H1 (cell line): ENCODE results near the gene CSRNP3. TPM values are rescaled to one million over a fixed set of nuclear protein-coding genes. Genes with fewer than 3 reads are reported as not detected.

Experiments
- CTCF ChIA-PET: fragments of 300-600 bp; sonication (Branson Sonifier 250); formaldehyde crosslinking; loops from one replicate; lab custom pipeline; 2021; ENCODE audit not compliant: partially characterized antibody; lab: Charles Lee
- POLR2A ChIA-PET: fragments of 300-600 bp; sonication (Branson Sonifier 250); formaldehyde crosslinking; loops from one replicate; lab custom pipeline; 2021; ENCODE audit warnings: inconsistent platforms; ENCODE audit not compliant: partially characterized antibody; lab: Charles Lee
- DNase-seq, 2 experiments: peaks; one replicate each; pipeline versions ENCODE4 v3.0.0 to v3.0.0-alpha.2; 2010 to 2022; ENCODE audit warnings: low spot score in 2 of 2, low read depth in 1 of 2, mixed read lengths in 1 of 2
- FAIRE-seq: peaks from 2 replicates; lab custom pipeline; 2011; peaks lifted over from hg19 to GRCh38; lab: Jason Lieb, UNC
- H2AFZ ChIP-seq: 2 replicates; pipeline ENCODE4 v1.8.1; 2012; ENCODE audit warnings: low read length, inconsistent platforms
- H2AK5ac ChIP-seq: 2 replicates; pipeline ENCODE4 v1.6.1; 2013; ENCODE audit warnings: low read depth, low read length
- H2BK120ac ChIP-seq: replicated peaks from 2 replicates; pipeline ENCODE3; 2013; ENCODE audit warnings: low read depth, low read length, inconsistent platforms
- H2BK12ac ChIP-seq: 2 replicates; pipeline ENCODE4 v1.6.1; 2013; ENCODE audit warnings: low read depth, low read length
- H2BK15ac ChIP-seq: 2 replicates; pipeline ENCODE4 v1.6.1; 2013; ENCODE audit warnings: low read length
- H2BK20ac ChIP-seq: 2 replicates; pipeline ENCODE4 v1.6.1; 2013; ENCODE audit warnings: low read length
- H2BK5ac ChIP-seq: 2 replicates; pipeline ENCODE4 v1.6.1; 2013; ENCODE audit warnings: low read depth, low read length
- H3K14ac ChIP-seq: 2 replicates; pipeline ENCODE4 v1.6.1; 2013; ENCODE audit warnings: inconsistent platforms; ENCODE audit not compliant: insufficient read length
- H3K18ac ChIP-seq: 2 replicates; pipeline ENCODE4 v1.6.1; 2013; ENCODE audit warnings: low read length; ENCODE audit errors: extremely low read depth
- H3K23ac ChIP-seq: 2 replicates; pipeline ENCODE4 v1.6.1; 2013; ENCODE audit warnings: inconsistent platforms; ENCODE audit not compliant: insufficient read length
- H3K23me2 ChIP-seq: 2 replicates; pipeline ENCODE4 v1.6.1; 2013; ENCODE audit warnings: low read depth, low read length
- H3K27ac ChIP-seq: 2 replicates; pipeline ENCODE4 v1.6.1; 2011; ENCODE audit warnings: low read depth, low read length, inconsistent platforms
- H3K27me3 ChIP-seq, 4 experiments: replicated peaks in 1 of 4; 1 replicate in 1 of 4; 2 replicates in 3 of 4; pipeline versions ENCODE4 v1.6.1 to v1.8.1; 2011 to 2013; ENCODE audit warnings: low read length in 3 of 4, mild to moderate bottlenecking in 3 of 4, inconsistent platforms in 2 of 4, mixed read lengths in 2 of 4, moderate library complexity in 1 of 4; ENCODE audit not compliant: control insufficient read depth in 3 of 4, insufficient read depth in 3 of 4; ENCODE audit errors: extremely low read depth in 1 of 4
- H3K36me3 ChIP-seq, 4 experiments: 2 replicates each; pipeline versions ENCODE4 v1.6.1 to v1.8.1; 2011 to 2013; ENCODE audit warnings: mild to moderate bottlenecking in 4 of 4, low read length in 3 of 4, moderate library complexity in 2 of 4, control low read depth in 1 of 4, inconsistent platforms in 1 of 4; ENCODE audit not compliant: insufficient read depth in 4 of 4, control insufficient read depth in 2 of 4
- H3K4ac ChIP-seq: replicated peaks from 2 replicates; pipeline ENCODE3; 2013; ENCODE audit warnings: low read length, low read depth, mixed read lengths, inconsistent platforms; ENCODE audit not compliant: insufficient read length
- H3K4me1 ChIP-seq, 4 experiments: replicated peaks in 1 of 4; 1 replicate in 1 of 4; 2 replicates in 3 of 4; pipeline versions ENCODE4 v1.6.1 to v1.8.1; 2011 to 2013; ENCODE audit warnings: low read length in 3 of 4, inconsistent platforms in 2 of 4, mixed read lengths in 1 of 4; ENCODE audit not compliant: insufficient read depth in 4 of 4, control insufficient read depth in 3 of 4
- H3K4me2 ChIP-seq, 2 experiments: 2 replicates each; pipeline versions ENCODE4 v1.6.1 to v1.8.1; 2011 to 2013; ENCODE audit warnings: low read depth in 2 of 2, low read length in 2 of 2, control low read depth in 1 of 2, inconsistent platforms in 1 of 2, mild to moderate bottlenecking in 1 of 2; ENCODE audit not compliant: insufficient read depth in 1 of 2
- H3K4me3 ChIP-seq, 4 experiments: fragments of 200-600, 300-600 bp in 1 of 4; sonication (generic), shearing (Covaris generic), sonication (Bioruptor Twin) in 1 of 4; 2 replicates each; pipeline versions ENCODE4 v1.5.1 to v1.8.1; 2011 to 2016; ENCODE audit warnings: low read length in 4 of 4, low read depth in 3 of 4, control low read depth in 2 of 4, inconsistent platforms in 2 of 4, mild to moderate bottlenecking in 2 of 4, mixed read lengths in 1 of 4, moderate library complexity in 1 of 4; ENCODE audit not compliant: insufficient read depth in 2 of 4; ENCODE audit errors: extremely low read depth in 1 of 4
- H3K56ac ChIP-seq: replicated peaks from 2 replicates; pipeline ENCODE3; 2013; ENCODE audit warnings: low read depth, mild to moderate bottlenecking, mixed read lengths, low read length, inconsistent platforms; ENCODE audit not compliant: insufficient read length
- H3K79me1 ChIP-seq: 2 replicates; pipeline ENCODE4 v1.6.1; 2013; ENCODE audit warnings: low read depth, low read length, control low read depth
- H3K79me2 ChIP-seq, 2 experiments: 2 replicates each; pipeline versions ENCODE4 v1.6.1 to v1.8.1; 2012 to 2013; ENCODE audit warnings: low read length in 2 of 2, mild to moderate bottlenecking in 2 of 2, inconsistent platforms in 1 of 2; ENCODE audit not compliant: insufficient read depth in 2 of 2, control insufficient read depth in 1 of 2
- H3K9ac ChIP-seq, 4 experiments: replicated peaks in 1 of 4; 1 replicate in 1 of 4; 2 replicates in 3 of 4; pipeline versions ENCODE4 v1.6.1 to v1.8.1; 2011 to 2013; ENCODE audit warnings: low read depth in 3 of 4, low read length in 3 of 4, control low read depth in 2 of 4, mild to moderate bottlenecking in 2 of 4, moderate library complexity in 2 of 4, inconsistent platforms in 1 of 4; ENCODE audit errors: extremely low read depth in 1 of 4
- H3K9me3 ChIP-seq, 2 experiments: 2 replicates each; pipeline versions ENCODE4 v1.6.1 to v1.8.1; 2012 to 2013; ENCODE audit warnings: mild to moderate bottlenecking in 2 of 2, moderate library complexity in 2 of 2, control low read depth in 1 of 2, inconsistent platforms in 1 of 2, low read depth in 1 of 2, low read length in 1 of 2, mixed read lengths in 1 of 2; ENCODE audit not compliant: insufficient read depth in 2 of 2
- H4K20me1 ChIP-seq, 2 experiments: replicated peaks in 1 of 2; 2 replicates each; pipeline versions ENCODE3 to v1.8.1; 2011 to 2013; ENCODE audit warnings: inconsistent platforms in 2 of 2, low read length in 2 of 2, mild to moderate bottlenecking in 1 of 2; ENCODE audit not compliant: insufficient read depth in 2 of 2, control insufficient read depth in 1 of 2
- H4K5ac ChIP-seq: 2 replicates; pipeline ENCODE4 v1.6.1; 2013; ENCODE audit warnings: low read length, low read depth, mixed read lengths, inconsistent platforms; ENCODE audit not compliant: insufficient read length
- H4K8ac ChIP-seq: 2 replicates; pipeline ENCODE4 v1.8.0; 2013; ENCODE audit warnings: mild to moderate bottlenecking, moderate library complexity, low read length, inconsistent platforms; ENCODE audit not compliant: insufficient read depth; ENCODE audit errors: extremely low read depth
- H4K91ac ChIP-seq: replicated peaks from 2 replicates; pipeline ENCODE3; 2013; ENCODE audit warnings: low read length, mixed read lengths, inconsistent platforms; ENCODE audit not compliant: insufficient read length
- CTCF ChIP-seq, 3 experiments: IDR thresholded peaks; 1 replicate in 2 of 3; 2 replicates in 1 of 3; pipeline versions ENCODE4 v1.5.1 to v1.6.1; 2011; ENCODE audit warnings: low read length in 3 of 3, mild to moderate bottlenecking in 3 of 3, inconsistent platforms in 2 of 3, low read depth in 1 of 3, moderate library complexity in 1 of 3; ENCODE audit not compliant: insufficient read depth in 1 of 3; ENCODE audit errors: control extremely low read depth in 1 of 3
- EP300 ChIP-seq, 2 experiments: IDR thresholded peaks; 1 replicate in 1 of 2; 2 replicates in 1 of 2; pipeline ENCODE4 v1.6.1; 2011 to 2012; ENCODE audit warnings: low read depth in 2 of 2, low read length in 2 of 2, mild to moderate bottlenecking in 2 of 2, borderline replicate concordance in 1 of 2, inconsistent platforms in 1 of 2, moderate library complexity in 1 of 2
- KDM1A ChIP-seq: fragments of 200-600, 300-600 bp; sonication (generic); IDR thresholded peaks from 2 replicates; pipeline ENCODE4 v1.7.1; 2016; ENCODE audit warnings: mild to moderate bottlenecking, low read length, borderline replicate concordance
- KDM5A ChIP-seq: fragments of 200-600 bp; IDR thresholded peaks from 2 replicates; pipeline ENCODE4 v1.7.1; 2012; ENCODE audit warnings: mild to moderate bottlenecking, low read length, inconsistent platforms, mixed read lengths
- RBBP5 ChIP-seq: IDR thresholded peaks from 2 replicates; pipeline ENCODE4 v1.7.1; 2012; ENCODE audit warnings: low read depth, mild to moderate bottlenecking, inconsistent platforms, low read length, moderate library complexity, borderline replicate concordance
- RFX5 ChIP-seq: IDR thresholded peaks from 2 replicates; pipeline ENCODE4 v1.6.1; 2011; ENCODE audit warnings: low read depth, low read length, improper control_type of control experiment, borderline replicate concordance
- RXRA ChIP-seq: IDR thresholded peaks from 2 replicates; pipeline ENCODE4 v1.6.1; 2011; ENCODE audit warnings: low read depth, mild to moderate bottlenecking, low read length, moderate library complexity; ENCODE audit not compliant: insufficient read depth
- SIRT6 ChIP-seq: IDR thresholded peaks from one replicate; pipeline ENCODE4 v1.7.1; 2012; ENCODE audit warnings: low read length, inconsistent platforms
- SUZ12 ChIP-seq: fragments of 200-600 bp; sonication (generic); IDR thresholded peaks from 2 replicates; pipeline ENCODE4 v1.6.1; 2012; ENCODE audit warnings: mild to moderate bottlenecking, inconsistent platforms, low read length, moderate library complexity, mixed read lengths
- TCF12 ChIP-seq: IDR thresholded peaks from 2 replicates; pipeline ENCODE4 v1.6.1; 2011; ENCODE audit warnings: low read depth, mild to moderate bottlenecking, low read length
- TEAD4 ChIP-seq: IDR thresholded peaks from 2 replicates; pipeline ENCODE4 v1.6.1; 2012; ENCODE audit warnings: low read depth, low read length, inconsistent platforms, mixed read lengths
- polyA plus RNA-seq, 7 experiments: library from polyadenylated mRNA; depleted of rRNA in 3 of 7; stranded (reverse) in 5 of 7; unstranded in 2 of 7; fragments of >200 nt in 5 of 7; fragments of 200-250 nt in 2 of 7; gene quantifications; 1 replicate in 5 of 7; 2 replicates in 1 of 7; 4 replicates in 1 of 7; pipeline versions ENCODE4 v1.2.1 to v1.2.3, GENCODE V29; 2011 to 2013; ENCODE audit warnings: missing spikeins in 2 of 7, mixed read lengths in 2 of 7
- total RNA-seq: library from RNA; stranded (reverse); fragmentation: NEBNext Ultra II Directional; extraction: Animal tissue kit (Norgen Biotek cat#: 25700); gene quantifications from 2 replicates; pipeline ENCODE4 v1.2.1, GENCODE V29; 2021

CSRNP3 gene
- total and polyA plus RNA-seq, 2 of the 8 experiments (the other 6 are each of a cell fraction or from before 2014, with no cell fraction given), result 1.3 to 6.5 TPM

GRCh38 chr2:165662720-165663119, 193.2 kb downstream of the CSRNP3 start:
- Histone ChIP-seq H3K9ac (no peak overlapping the region), H4K91ac (no peak overlapping the region), H3K27ac (no peak overlapping the region), H2AFZ (no peak overlapping the region), H3K4me1 (no peaks in the 10 kb centered on the region), H3K23ac (no peak overlapping the region), H3K36me3 (peaks cover 0 to 6% (median 0%) of the 10 kb centered on the region in 4 experiments; a peak in 1 of 8 replicates), H3K14ac (no peak overlapping the region), H2BK120ac (no peak overlapping the region)
- no peak for TF ChIP-seq RFX5
- no peak for TF ChIP-seq SUZ12
- no peak for TF ChIP-seq KDM1A
- TF ChIP-seq KDM5A, result no peak
- TF ChIP-seq SIRT6, result no peak
- TF ChIP-seq EP300 (IDR thresholded peaks at IDR 0.05; ENCODE audit: borderline replicate concordance in 1 of 2, low read depth in 2 of 2, low read length in 2 of 2), result no peak
- no peak for TF ChIP-seq CTCF (IDR thresholded peaks at IDR 0.05; ENCODE audit: control extremely low read depth in 1 of 3, insufficient read depth in 1 of 3, low read depth in 1 of 3, low read length in 3 of 3)
- no peak for TF ChIP-seq RBBP5
- TF ChIP-seq RXRA, result no peak
- TF ChIP-seq TEAD4, result no peak
- TF ChIP-seq TCF12, result no peak
- TF ChIP-seq, all 59 proteins: peak for 0
- H4K20me1 ChIP-seq, result no peaks in the 10 kb centered on the region
- H3K18ac ChIP-seq, result no peak overlapping the region
- no peaks in the 10 kb centered on the region for H3K27me3 ChIP-seq
- no peak overlapping the region for H4K8ac ChIP-seq
- H3K9me3 ChIP-seq, result no peaks in the 10 kb centered on the region
- FAIRE-seq (no peak), DNase-seq (no peak)
- H3K79me1 ChIP-seq, result no peaks in the 10 kb centered on the region
- H3K23me2 ChIP-seq, result peaks cover 2% of the 10 kb centered on the region; the same call in 1 of the 2 replicates
- no peak overlapping the region for H2BK15ac ChIP-seq
- H3K79me2 ChIP-seq, result no peaks in the 10 kb centered on the region
- H2BK12ac ChIP-seq, result no peak overlapping the region
- CTCF ChIA-PET, result interaction anchor here (0.9 kb wide), 1 partner anchor 25 kb away, joined by 3 read pairs; no protein-coding TSS in a partner anchor
- POLR2A ChIA-PET, result no interaction called here
- no peak overlapping the region for H2BK20ac ChIP-seq
- no peak overlapping the region for H4K5ac ChIP-seq
- no peak overlapping the region for H2BK5ac ChIP-seq
- no peak overlapping the region for H3K4ac ChIP-seq
- H3K4me3 ChIP-seq, result no peak overlapping the region
- H3K56ac ChIP-seq, result no peak overlapping the region
- no peak overlapping the region for H3K4me2 ChIP-seq
- H2AK5ac ChIP-seq, result no peak overlapping the region
